Fibroblast of lung (primary cell): ENCODE measurements around the gene NTN1.

Experiments used
- EZH2 ChIP-seq: IDR thresholded peaks from 2 replicates; pipeline ENCODE4 v1.5.1; 2012; ENCODE audit warnings: low read length, control low read depth, mild to moderate bottlenecking; ENCODE audit errors: missing control alignments
- TF ChIP-seq, protein P1 (sequence below), 2 donors: IDR thresholded peaks in 1 of 2; conservative IDR thresholded peaks in 1 of 2; 1 replicate in 1 of 2; 2 replicates in 1 of 2; pipeline ENCODE4 v1.5.1; 2011 to 2012; ENCODE audit warnings: low read length in 2 of 2, control low read depth in 1 of 2, inconsistent platforms in 1 of 2, low read depth in 1 of 2, mild to moderate bottlenecking in 1 of 2

DNA sequence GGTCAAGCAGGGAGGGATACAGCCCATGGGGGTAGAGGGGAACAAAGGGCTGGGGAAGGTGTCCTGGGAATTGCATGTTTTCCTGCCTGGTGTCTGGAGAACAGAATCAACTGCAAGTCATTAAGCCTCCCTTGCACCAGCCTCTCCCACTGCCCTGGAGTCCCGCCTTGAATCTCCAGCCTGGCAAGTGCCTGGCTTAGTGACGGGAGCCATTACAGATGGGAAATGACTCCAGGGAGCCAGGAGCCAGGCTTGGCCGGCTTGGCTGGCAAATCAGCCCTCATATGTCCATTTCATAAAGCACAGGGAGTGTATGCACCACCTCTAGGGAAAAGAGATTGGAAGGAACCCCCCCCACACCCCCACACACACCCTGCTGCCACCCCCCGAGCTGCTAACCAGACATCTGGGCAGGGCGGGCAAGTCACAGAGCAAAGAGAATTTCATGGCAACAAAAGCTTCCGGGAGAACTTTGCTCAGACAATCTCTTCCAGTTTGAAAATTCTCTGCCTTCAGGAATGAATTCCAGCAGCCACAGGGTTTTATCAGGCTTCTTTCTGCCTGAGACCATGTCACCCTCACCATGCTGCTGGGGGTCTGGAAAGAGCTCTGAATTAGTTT is 127.7 kb downstream of the NTN1 start:
- TF ChIP-seq, protein P1, sequence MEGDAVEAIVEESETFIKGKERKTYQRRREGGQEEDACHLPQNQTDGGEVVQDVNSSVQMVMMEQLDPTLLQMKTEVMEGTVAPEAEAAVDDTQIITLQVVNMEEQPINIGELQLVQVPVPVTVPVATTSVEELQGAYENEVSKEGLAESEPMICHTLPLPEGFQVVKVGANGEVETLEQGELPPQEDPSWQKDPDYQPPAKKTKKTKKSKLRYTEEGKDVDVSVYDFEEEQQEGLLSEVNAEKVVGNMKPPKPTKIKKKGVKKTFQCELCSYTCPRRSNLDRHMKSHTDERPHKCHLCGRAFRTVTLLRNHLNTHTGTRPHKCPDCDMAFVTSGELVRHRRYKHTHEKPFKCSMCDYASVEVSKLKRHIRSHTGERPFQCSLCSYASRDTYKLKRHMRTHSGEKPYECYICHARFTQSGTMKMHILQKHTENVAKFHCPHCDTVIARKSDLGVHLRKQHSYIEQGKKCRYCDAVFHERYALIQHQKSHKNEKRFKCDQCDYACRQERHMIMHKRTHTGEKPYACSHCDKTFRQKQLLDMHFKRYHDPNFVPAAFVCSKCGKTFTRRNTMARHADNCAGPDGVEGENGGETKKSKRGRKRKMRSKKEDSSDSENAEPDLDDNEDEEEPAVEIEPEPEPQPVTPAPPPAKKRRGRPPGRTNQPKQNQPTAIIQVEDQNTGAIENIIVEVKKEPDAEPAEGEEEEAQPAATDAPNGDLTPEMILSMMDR (conservative IDR thresholded peaks at IDR 0.05 in 1 of 2, IDR thresholded peaks at IDR 0.05 in 1 of 2; ENCODE audit: low read depth in 1 of 2, low read length in 2 of 2): no peak
- TF ChIP-seq EZH2: no peak
